Natural killer cell (primary cell): ENCODE results near the gene GABBR1. TPM values are rescaled to one million over a fixed set of nuclear protein-coding genes. Genes with fewer than 3 reads are reported as not detected.

Source experiments
- ATAC-seq, 3 donors: fragments of 150-1000 bp in 2 of 3; fragments of 200-7000 bp in 1 of 3; cut with Tn5 transposase; 1 replicate in 1 of 3; 2 replicates in 2 of 3; pipeline ENCODE4 v1.10.0; 2021; ENCODE audit warnings: mild to moderate bottlenecking in 2 of 3, moderate library complexity in 2 of 3
- DNase-seq, 2 donors: peaks; one replicate each; pipeline versions ENCODE4 v3.0.0 to v3.0.0-alpha.2; 2013 to 2021; ENCODE audit warnings: mixed read lengths in 1 of 2
- H3K27ac ChIP-seq: one replicate; pipeline ENCODE4 v1.5.1; 2013; ENCODE audit warnings: mild to moderate bottlenecking, low read length
- H3K27me3 ChIP-seq: one replicate; pipeline ENCODE4 v1.6.1; 2013; ENCODE audit warnings: low read length; ENCODE audit not compliant: control insufficient read depth, insufficient read depth
- H3K36me3 ChIP-seq: one replicate; pipeline ENCODE4 v1.6.1; 2013; ENCODE audit warnings: low read length; ENCODE audit not compliant: control insufficient read depth, insufficient read depth
- H3K4me1 ChIP-seq: one replicate; pipeline ENCODE4 v1.6.1; 2013; ENCODE audit warnings: low read length; ENCODE audit not compliant: control insufficient read depth, insufficient read depth
- H3K4me3 ChIP-seq: one replicate; pipeline ENCODE4 v1.5.1; 2013; ENCODE audit warnings: low read length
- H3K9me3 ChIP-seq: one replicate; pipeline ENCODE4 v1.6.1; 2013; ENCODE audit warnings: low read length; ENCODE audit not compliant: control insufficient read depth, insufficient read depth
- H3K27ac Mint-ChIP-seq, 2 donors: one replicate each; pipeline ENCODE4 v1.8.0; 2022; ENCODE audit warnings: mild to moderate bottlenecking in 2 of 2, mixed read lengths in 2 of 2, moderate library complexity in 1 of 2
- H3K27me3 Mint-ChIP-seq, 2 donors: one replicate each; pipeline ENCODE4 v1.8.0; 2022; ENCODE audit warnings: low read depth in 2 of 2, mixed read lengths in 2 of 2
- H3K36me3 Mint-ChIP-seq: one replicate; pipeline ENCODE4 v1.8.0; 2022; ENCODE audit warnings: mixed read lengths
- H3K4me1 Mint-ChIP-seq, 2 donors: one replicate each; pipeline ENCODE4 v1.8.0; 2022; ENCODE audit warnings: mixed read lengths in 2 of 2
- H3K4me3 Mint-ChIP-seq: one replicate; pipeline ENCODE4 v1.8.0; 2022; ENCODE audit warnings: mild to moderate bottlenecking, moderate library complexity, mixed read lengths
- H3K9me3 Mint-ChIP-seq, 2 donors: one replicate each; pipeline ENCODE4 v1.8.0; 2022; ENCODE audit warnings: mixed read lengths in 2 of 2
- WGBS: methylation state at CpG from one replicate; pipeline ENCODE4 v1.1.7; 2013; ENCODE audit warnings: missing lambda C conversion rate; ENCODE audit not compliant: insufficient coverage; 5-methylcytosine and 5-hydroxymethylcytosine counted together
- intact Hi-C: fragments of 100-400 bp; cut with micrococcal nuclease; formaldehyde crosslinking; loops from one replicate; pipeline ENCODE4 v1.14.2; 2022
- total RNA-seq, 4 donors: library from RNA; stranded (reverse); fragments of 120-200 nt in 1 of 4; gene quantifications; one replicate each; pipeline versions ENCODE4 v1.2.3 to v1.2.4, GENCODE V29; 2013 to 2022
- TF ChIP-seq, protein P1 (sequence below): fragments of 200-600 bp; IDR thresholded peaks from one replicate; pipeline ENCODE4 v1.8.0; 2022; ENCODE audit warnings: antibody characterized with exemption

The GABBR1 gene
- total RNA-seq, 3 donors from 2014 or later (not counting 1 experiment from before 2014, with no cell fraction given) = 7.6 to 12.8 (median 10.9) TPM

DNA sequence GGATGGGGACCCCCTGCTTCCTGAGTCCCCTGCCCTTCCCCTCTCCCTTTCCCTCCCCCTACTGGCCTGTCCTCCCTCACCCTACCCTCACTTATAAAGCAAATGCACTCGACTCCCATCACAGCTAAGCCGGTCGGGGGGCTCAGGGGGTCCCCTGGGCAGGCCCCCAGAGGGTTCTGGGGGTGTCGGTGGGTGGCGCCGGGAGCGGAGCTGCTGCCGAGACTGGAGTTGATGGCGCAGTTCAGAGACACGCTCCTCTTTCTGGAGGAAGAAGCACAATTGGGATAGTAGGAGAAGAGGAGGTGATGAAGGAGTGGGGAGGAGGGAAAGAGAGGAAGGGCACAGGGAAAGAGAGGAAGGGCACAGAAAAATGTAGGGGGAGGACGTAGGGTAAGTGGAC, 29.5 kb downstream of the GABBR1 start:
- Histone ChIP-seq H3K27ac (no peak overlapping the region), H3K4me3 (no peak overlapping the region), H3K9me3 (no peaks in the 10 kb centered on the region), H3K36me3 (no peaks in the 10 kb centered on the region), H3K4me1 (no peaks in the 10 kb centered on the region), H3K27me3 (no peaks in the 10 kb centered on the region)
- H3K36me3 Mint-ChIP-seq = no peaks in the 10 kb centered on the region
- TF ChIP-seq, protein P1, sequence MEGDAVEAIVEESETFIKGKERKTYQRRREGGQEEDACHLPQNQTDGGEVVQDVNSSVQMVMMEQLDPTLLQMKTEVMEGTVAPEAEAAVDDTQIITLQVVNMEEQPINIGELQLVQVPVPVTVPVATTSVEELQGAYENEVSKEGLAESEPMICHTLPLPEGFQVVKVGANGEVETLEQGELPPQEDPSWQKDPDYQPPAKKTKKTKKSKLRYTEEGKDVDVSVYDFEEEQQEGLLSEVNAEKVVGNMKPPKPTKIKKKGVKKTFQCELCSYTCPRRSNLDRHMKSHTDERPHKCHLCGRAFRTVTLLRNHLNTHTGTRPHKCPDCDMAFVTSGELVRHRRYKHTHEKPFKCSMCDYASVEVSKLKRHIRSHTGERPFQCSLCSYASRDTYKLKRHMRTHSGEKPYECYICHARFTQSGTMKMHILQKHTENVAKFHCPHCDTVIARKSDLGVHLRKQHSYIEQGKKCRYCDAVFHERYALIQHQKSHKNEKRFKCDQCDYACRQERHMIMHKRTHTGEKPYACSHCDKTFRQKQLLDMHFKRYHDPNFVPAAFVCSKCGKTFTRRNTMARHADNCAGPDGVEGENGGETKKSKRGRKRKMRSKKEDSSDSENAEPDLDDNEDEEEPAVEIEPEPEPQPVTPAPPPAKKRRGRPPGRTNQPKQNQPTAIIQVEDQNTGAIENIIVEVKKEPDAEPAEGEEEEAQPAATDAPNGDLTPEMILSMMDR = no peak
- ATAC-seq (no peak), DNase-seq (no peak)
- no peaks in the 10 kb centered on the region for H3K9me3 Mint-ChIP-seq
- intact Hi-C loops = no loop called here
- 94% methylated on average over 11 of the region's 11 CpGs for WGBS
- peaks cover 14 to 20% of the 10 kb centered on the region in 2 donors for H3K27me3 Mint-ChIP-seq
- no peak overlapping the region for H3K27ac Mint-ChIP-seq
- no peaks in the 10 kb centered on the region for H3K4me1 Mint-ChIP-seq
- H3K4me3 Mint-ChIP-seq = no peak overlapping the region

DNA sequence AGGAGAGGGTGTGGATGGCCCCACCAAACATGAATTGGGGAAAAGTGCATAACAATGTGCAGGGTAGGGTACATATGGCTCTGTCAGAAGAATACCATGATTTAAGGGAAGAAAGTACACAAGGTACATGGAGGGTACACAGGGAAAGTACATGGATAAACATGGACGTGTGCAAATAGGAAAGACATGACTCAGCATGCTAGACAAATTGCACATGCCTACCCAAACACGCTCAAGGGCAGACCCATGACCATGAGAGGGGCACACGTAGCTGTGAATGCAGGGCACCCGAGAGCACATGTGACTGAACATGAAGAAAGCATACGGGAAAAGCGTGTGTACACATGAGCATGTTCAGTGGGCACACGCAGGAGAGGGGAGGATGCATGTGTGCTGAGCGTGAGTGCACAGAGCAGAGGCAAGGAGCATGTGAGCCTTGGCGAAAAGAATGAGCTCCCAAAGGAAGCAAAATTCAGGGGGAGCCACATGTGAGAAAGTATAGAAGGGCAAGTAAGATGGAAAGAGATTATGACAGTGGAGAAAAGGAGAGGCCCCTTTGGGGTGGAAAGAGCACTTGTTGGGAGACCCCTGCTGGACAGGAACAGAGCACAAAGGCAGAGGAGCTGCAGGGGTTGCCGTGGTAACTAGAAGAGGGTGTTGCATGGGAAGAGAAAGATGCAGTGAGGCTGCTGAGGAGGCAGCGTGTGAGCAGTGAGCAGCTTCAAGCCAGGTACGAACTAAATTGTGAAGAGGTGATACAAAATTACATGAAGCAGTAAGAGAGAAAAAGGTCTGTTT, 30.2 kb downstream of the GABBR1 start:
- Mint-ChIP-seq H3K4me1 (no peaks in the 10 kb centered on the region), H3K9me3 (no peaks in the 10 kb centered on the region), H3K36me3 (no peaks in the 10 kb centered on the region), H3K27me3 (peaks cover 14 to 20% of the 10 kb centered on the region in 2 donors), H3K4me3 (no peak overlapping the region), H3K27ac (no peak overlapping the region)
- intact Hi-C loops = no loop called here
- 85% methylated on average over 12 of the region's 12 CpGs for WGBS
- DNase-seq = peak in 1 of 2 donors; percentile 8
- H3K27ac ChIP-seq = no peak overlapping the region
- H3K4me3 ChIP-seq = no peak overlapping the region
- no peaks in the 10 kb centered on the region for H3K27me3 ChIP-seq
- H3K4me1 ChIP-seq = no peaks in the 10 kb centered on the region
- TF ChIP-seq, protein P1 = no peak
- no peak for ATAC-seq
- H3K9me3 ChIP-seq = no peaks in the 10 kb centered on the region
- H3K36me3 ChIP-seq = no peaks in the 10 kb centered on the region

DNA sequence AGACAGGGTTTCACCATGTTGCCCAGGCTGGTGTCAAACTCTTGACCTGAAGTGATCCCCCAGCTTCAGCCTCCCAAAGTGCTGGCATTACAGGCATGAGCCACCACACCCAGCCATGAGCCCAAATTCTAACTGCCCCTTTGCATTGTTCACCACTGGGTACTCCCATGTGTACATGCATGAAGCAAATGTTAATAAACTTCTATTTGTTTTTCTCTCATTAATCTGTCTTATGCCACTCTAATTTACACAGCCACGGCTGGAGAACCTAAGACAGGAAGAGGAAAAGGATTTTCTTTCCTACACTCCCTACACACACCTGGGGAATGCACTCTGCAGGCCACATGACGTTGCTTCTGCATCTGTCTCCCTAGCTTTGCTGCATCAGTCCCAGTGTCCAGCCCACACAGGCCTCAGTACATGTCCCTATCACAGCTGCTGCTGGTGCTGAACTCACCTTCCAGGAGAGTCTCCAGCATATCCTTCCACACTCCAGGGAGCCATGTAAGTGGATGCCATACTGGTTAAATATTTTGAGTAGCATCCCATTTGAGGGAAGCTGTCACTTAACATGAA, 34.7 kb downstream of the GABBR1 start:
- H3K27ac Mint-ChIP-seq = no peak overlapping the region
- no peak overlapping the region for H3K4me3 ChIP-seq
- H3K36me3 ChIP-seq = no peaks in the 10 kb centered on the region
- H3K9me3 Mint-ChIP-seq = no peaks in the 10 kb centered on the region
- no peaks in the 10 kb centered on the region for H3K36me3 Mint-ChIP-seq
- ATAC-seq (no peak), DNase-seq (no peak)
- intact Hi-C loops = no loop called here
- H3K27me3 Mint-ChIP-seq = peaks cover 14 to 15% of the 10 kb centered on the region in 2 donors
- no peaks in the 10 kb centered on the region for H3K9me3 ChIP-seq
- WGBS = 93% methylated on average over 2 of the region's 2 CpGs
- no peaks in the 10 kb centered on the region for H3K27me3 ChIP-seq
- H3K27ac ChIP-seq = no peak overlapping the region
- H3K4me1 ChIP-seq = no peaks in the 10 kb centered on the region
- no peak overlapping the region for H3K4me3 Mint-ChIP-seq
- TF ChIP-seq, protein P1 = no peak
- no peaks in the 10 kb centered on the region for H3K4me1 Mint-ChIP-seq
